Posterior cingulate gyrus (tissue), 11 donors: ENCODE measurements around the gene NDST3.
A peak's percentile ranks its signal among the peaks of the same experiment; 100 is the strongest.

ENCODE experiments used
- DNase-seq, 10 donors: peaks; one replicate each; pipeline versions ENCODE4 v3.0.0 to v3.0.0-alpha.2; 2020 to 2021; ENCODE audit warnings: mixed read lengths in 3 of 10
- intact Hi-C: fragments of 100-400 bp; cut with DNase I; formaldehyde crosslinking; loops from one replicate; pipeline ENCODE4 v1.15.1; 2023

Gene NDST3

GRCh38 chr4:118034053-118034785 is at the start of gene NDST3:
NDST3 (plus strand) TSS chr4:118034486; CDS start chr4:118053911, 19,425 bp downstream.
- intact Hi-C loops = loop anchor here (2.0 kb wide), 1 partner anchor 899 kb away; no protein-coding TSS in a partner anchor
- peak; percentile 64 to 97 (median 72) for DNase-seq

GRCh38 chr4:117986321-117986720 is 48.0 kb upstream of the NDST3 start:
- intact Hi-C loops = no loop called here
- DNase-seq = no peak

GRCh38 chr4:117987464-117987863 is 46.8 kb upstream of the NDST3 start:
- intact Hi-C loops = no loop called here
- DNase-seq = no peak

- no peak for DNase-seq
- intact Hi-C loops = no loop called here
Measured at GRCh38 chr4:117996891-117997290, 37.4 kb upstream of the NDST3 start.

- intact Hi-C loops = no loop called here
- DNase-seq = no peak
Measured at GRCh38 chr4:118004088-118004487, 30.2 kb upstream of the NDST3 start.

GRCh38 chr4:118005883-118006282 is 28.4 kb upstream of the NDST3 start:
- intact Hi-C loops = no loop called here
- DNase-seq = no peak

- DNase-seq = no peak
- intact Hi-C loops = no loop called here
Measured at GRCh38 chr4:118012142-118012541, 22.1 kb upstream of the NDST3 start.

- intact Hi-C loops = no loop called here
- no peak for DNase-seq
Measured at GRCh38 chr4:118014831-118015230, 19.5 kb upstream of the NDST3 start.

- no peak for DNase-seq
- intact Hi-C loops = no loop called here
Measured at GRCh38 chr4:118018381-118019145, 15.7 kb upstream of the NDST3 start.

- intact Hi-C loops = no loop called here
Measured at GRCh38 chr4:118026806-118027205, 7.5 kb upstream of the NDST3 start.

GRCh38 chr4:118029224-118029623 is 5.1 kb upstream of the NDST3 start:
- intact Hi-C loops = no loop called here
- no peak for DNase-seq

More at GRCh38 chr4:118026806-118027205, 7.5 kb upstream of the NDST3 start:
- no peak for DNase-seq

GRCh38 chr4:118032691-118033090 is 1.6 kb upstream of the NDST3 start:
- peak in 6 of 10 donors; percentile 18 to 90 (median 47) for DNase-seq
- intact Hi-C loops = no loop called here

GRCh38 chr4:118033148-118034052 is 886 bp upstream of the NDST3 start:
- DNase-seq = peak; percentile 35 to 93 (median 58)
- intact Hi-C loops = loop anchor here (2.0 kb wide), 1 partner anchor 899 kb away; no protein-coding TSS in a partner anchor

GRCh38 chr4:118035309-118035708 is 1.0 kb downstream of the NDST3 start:
- intact Hi-C loops = loop anchor here (2.0 kb wide), 1 partner anchor 901 kb away; no protein-coding TSS in a partner anchor
- no peak for DNase-seq

GRCh38 chr4:118036336-118036735 is 2.0 kb downstream of the NDST3 start:
- intact Hi-C loops = no loop called here
- no peak for DNase-seq

- no peak for DNase-seq
- intact Hi-C loops = no loop called here
Measured at GRCh38 chr4:118037955-118038354, 3.7 kb downstream of the NDST3 start.

- intact Hi-C loops = no loop called here
- peak in 1 of 10 donors; percentile 60 for DNase-seq
Measured at GRCh38 chr4:118046323-118046722, 12.0 kb downstream of the NDST3 start.

- intact Hi-C loops = no loop called here
- DNase-seq = no peak
Measured at GRCh38 chr4:118047043-118047442, 12.8 kb downstream of the NDST3 start.

GRCh38 chr4:118058955-118059354 is 24.7 kb downstream of the NDST3 start:
- intact Hi-C loops = no loop called here
- DNase-seq = no peak

GRCh38 chr4:118059397-118059796 is 25.1 kb downstream of the NDST3 start:
- intact Hi-C loops = no loop called here
- DNase-seq = no peak
